WTC11 (cell line): Measurements from ENCODE around the gene NGLY1. TPM values are rescaled to one million over a fixed set of nuclear protein-coding genes. Genes with fewer than 3 reads are reported as not detected.

Experiments
- ATAC-seq: fragments of 200-7000 bp; cut with Tn5 transposase; 2 replicates; pipeline ENCODE4 v1.10.0; 2021; ENCODE audit warnings: mild to moderate bottlenecking, moderate library complexity
- CTCF ChIA-PET: fragments of 300-600 bp; sonication (Branson Sonifier 250); formaldehyde crosslinking; loops from one replicate; lab custom pipeline; 2021; ENCODE audit warnings: antibody characterized with exemption; lab: Charles Lee
- POLR2A ChIA-PET: fragments of 350-600 bp; sonication (Branson Sonifier 250); formaldehyde crosslinking; loops from one replicate; lab custom pipeline; 2021; ENCODE audit warnings: antibody characterized with exemption; lab: Charles Lee
- DNase-seq: peaks from one replicate; pipeline ENCODE4 v3.0.0; 2021; ENCODE audit warnings: low spot score
- H3K27ac Mint-ChIP-seq: 2 replicates; pipeline ENCODE4 v1.8.0; 2021; ENCODE audit warnings: mixed read lengths
- H3K27me3 Mint-ChIP-seq: 2 replicates; pipeline ENCODE4 v1.8.0; 2021; ENCODE audit warnings: low read depth, mild to moderate bottlenecking, moderate library complexity, mixed read lengths
- H3K36me3 Mint-ChIP-seq: 2 replicates; pipeline ENCODE4 v1.8.0; 2021; ENCODE audit warnings: mixed read lengths
- H3K4me1 Mint-ChIP-seq: 2 replicates; pipeline ENCODE4 v1.8.0; 2022; ENCODE audit warnings: mixed read lengths
- H3K4me3 Mint-ChIP-seq: 2 replicates; pipeline ENCODE4 v1.8.0; 2021; ENCODE audit warnings: mild to moderate bottlenecking, moderate library complexity, mixed read lengths
- H3K9me3 Mint-ChIP-seq: 2 replicates; pipeline ENCODE4 v1.8.0; 2021; ENCODE audit warnings: mixed read lengths
- ATF2 ChIP-seq: sonication (generic); formaldehyde crosslinking; IDR thresholded peaks from 2 replicates; pipeline ENCODE4 v1.8.1; 2022; ENCODE audit warnings: low read depth, missing genetic modification reagents, borderline replicate concordance
- CREB1 ChIP-seq: sonication (generic); formaldehyde crosslinking; IDR thresholded peaks from 2 replicates; pipeline ENCODE4 v1.8.0; 2023; ENCODE audit warnings: mild to moderate bottlenecking, missing genetic modification reagents
- ELF4 ChIP-seq: sonication (generic); formaldehyde crosslinking; IDR thresholded peaks from 2 replicates; pipeline ENCODE4 v1.8.1; 2022; ENCODE audit warnings: low read depth, mild to moderate bottlenecking, moderate library complexity, missing genetic modification reagents
- ESRRA ChIP-seq: sonication (generic); formaldehyde crosslinking; IDR thresholded peaks from 2 replicates; pipeline ENCODE4 v1.8.1; 2022; ENCODE audit warnings: mild to moderate bottlenecking, missing genetic modification reagents, borderline replicate concordance
- GABPB1 ChIP-seq: sonication (generic); formaldehyde crosslinking; IDR thresholded peaks from 2 replicates; pipeline ENCODE4 v1.8.1; 2023; ENCODE audit warnings: mild to moderate bottlenecking, missing genetic modification reagents
- JAZF1 ChIP-seq: fragments of 250-450 bp; sonication (Bioruptor Pico); IDR thresholded peaks from 2 replicates; pipeline ENCODE4 v1.9.0; 2021; ENCODE audit warnings: moderate library complexity, mild to moderate bottlenecking, inconsistent platforms
- JUN ChIP-seq: sonication (generic); formaldehyde crosslinking; IDR thresholded peaks from 2 replicates; pipeline ENCODE4 v1.8.0; 2023; ENCODE audit warnings: mild to moderate bottlenecking, missing genetic modification reagents
- MXD4 ChIP-seq: fragments of 250-450 bp; sonication (Bioruptor Pico); IDR thresholded peaks from 2 replicates; pipeline ENCODE4 v1.8.0; 2021; ENCODE audit warnings: mild to moderate bottlenecking, moderate library complexity, borderline replicate concordance
- PRRX2 ChIP-seq: fragments of 250-450 bp; sonication (Bioruptor Pico); IDR thresholded peaks from 2 replicates; pipeline ENCODE4 v1.8.0; 2021; ENCODE audit warnings: mild to moderate bottlenecking
- RORB ChIP-seq: fragments of 250-450 bp; sonication (Bioruptor Pico); IDR thresholded peaks from 2 replicates; pipeline ENCODE4 v1.9.0; 2021; ENCODE audit warnings: mild to moderate bottlenecking
- TCF7 ChIP-seq: sonication (generic); formaldehyde crosslinking; IDR thresholded peaks from 2 replicates; pipeline ENCODE4 v1.8.0; 2022; ENCODE audit warnings: mild to moderate bottlenecking, low read depth, missing genetic modification reagents, moderate library complexity
- TEAD4 ChIP-seq: sonication (generic); formaldehyde crosslinking; IDR thresholded peaks from 2 replicates; pipeline ENCODE4 v1.8.0; 2022; ENCODE audit warnings: mild to moderate bottlenecking, missing genetic modification reagents
- USF1 ChIP-seq: sonication (generic); formaldehyde crosslinking; IDR thresholded peaks from 2 replicates; pipeline ENCODE4 v1.8.0; 2022; ENCODE audit warnings: mild to moderate bottlenecking, missing genetic modification reagents
- ZNF121 ChIP-seq: sonication (generic); formaldehyde crosslinking; IDR thresholded peaks from 2 replicates; pipeline ENCODE4 v1.8.0; 2023; ENCODE audit warnings: missing genetic modification reagents
- ZNF263 ChIP-seq: sonication (generic); formaldehyde crosslinking; IDR thresholded peaks from 2 replicates; pipeline ENCODE4 v1.8.1; 2022; ENCODE audit warnings: low read depth, mild to moderate bottlenecking, moderate library complexity, missing genetic modification reagents
- ZNF396 ChIP-seq: fragments of 250-450 bp; sonication (Bioruptor Pico); IDR thresholded peaks from 2 replicates; pipeline ENCODE4 v1.8.0; 2021; ENCODE audit warnings: mild to moderate bottlenecking, moderate library complexity, borderline replicate concordance
- ZNF416 ChIP-seq: fragments of 250-450 bp; sonication (Bioruptor Pico); IDR thresholded peaks from 2 replicates; pipeline ENCODE4 v1.9.0; 2021; ENCODE audit warnings: mild to moderate bottlenecking, inconsistent platforms
- ZNF423 ChIP-seq: fragments of 250-450 bp; sonication (Bioruptor Pico); IDR thresholded peaks from 2 replicates; pipeline ENCODE4 v2.1.2; 2022; ENCODE audit warnings: mild to moderate bottlenecking, moderate library complexity
- total RNA-seq: library from RNA; stranded (reverse); gene quantifications from 3 replicates; pipeline ENCODE4 v1.2.3, GENCODE V29; 2021
- TF ChIP-seq, protein P1 (sequence below): sonication (generic); formaldehyde crosslinking; IDR thresholded peaks from 2 replicates; pipeline ENCODE4 v1.8.1; 2022; ENCODE audit warnings: low read depth, mild to moderate bottlenecking, moderate library complexity, missing genetic modification reagents, borderline replicate concordance
- TF ChIP-seq, protein P2 (sequence below): sonication (generic); formaldehyde crosslinking; IDR thresholded peaks from 2 replicates; pipeline ENCODE4 v1.8.1; 2022; ENCODE audit warnings: missing genetic modification reagents, borderline replicate concordance
- TF ChIP-seq, protein P3 (sequence below): sonication (generic); formaldehyde crosslinking; IDR thresholded peaks from 2 replicates; pipeline ENCODE4 v1.8.1; 2022; ENCODE audit warnings: mild to moderate bottlenecking, moderate library complexity, missing genetic modification reagents

NGLY1 gene
- total RNA-seq, 1 experiment from 2014 or later, result 20.6 TPM

- no peak overlapping the region for H3K27ac Mint-ChIP-seq
- H3K36me3 Mint-ChIP-seq, result no peaks in the 10 kb centered on the region
- no peak for DNase-seq
Measured at GRCh38 chr3:25686766-25687165, 96.5 kb downstream of the NGLY1 start.

DNA sequence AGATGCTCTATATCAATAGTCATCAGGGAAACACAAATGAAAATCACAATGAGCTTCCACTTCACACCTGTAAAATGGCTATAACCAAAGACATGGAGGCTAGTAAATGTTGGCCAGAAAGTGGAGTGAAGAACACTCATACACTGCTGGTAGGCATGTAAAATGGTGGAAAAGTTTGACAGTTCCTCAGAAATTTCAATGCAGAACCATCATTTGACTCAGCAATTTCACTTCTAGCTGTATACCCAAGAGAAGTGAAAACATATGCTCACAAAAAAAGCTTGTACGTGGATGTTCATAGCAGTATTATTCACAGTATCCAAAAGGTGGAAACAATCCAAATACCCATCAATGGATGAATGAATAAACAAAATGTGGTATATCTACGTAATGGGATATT is 99.4 kb downstream of the NGLY1 start:
- Mint-ChIP-seq H3K27ac (no peak overlapping the region), H3K4me3 (no peak overlapping the region), H3K9me3 (no peaks in the 10 kb centered on the region), H3K27me3 (no peaks in the 10 kb centered on the region), H3K4me1 (peaks cover 3% of the 10 kb centered on the region), H3K36me3 (no peaks in the 10 kb centered on the region)
- no peak for ATAC-seq
- no peak for TF ChIP-seq MXD4 (CRISPR knock-in tag)
- TF ChIP-seq ZNF416 (CRISPR knock-in tag), result no peak
- TF ChIP-seq ZNF423 (CRISPR knock-in tag), result no peak
- TF ChIP-seq ATF2 (CRISPR knock-in tag), result no peak
- TF ChIP-seq ZNF396 (CRISPR knock-in tag), result no peak
- no peak for TF ChIP-seq ZNF121 (CRISPR knock-in tag)
- TF ChIP-seq USF1 (CRISPR knock-in tag), result no peak
- TF ChIP-seq ZNF263 (CRISPR knock-in tag), result no peak
- TF ChIP-seq, protein P1, sequence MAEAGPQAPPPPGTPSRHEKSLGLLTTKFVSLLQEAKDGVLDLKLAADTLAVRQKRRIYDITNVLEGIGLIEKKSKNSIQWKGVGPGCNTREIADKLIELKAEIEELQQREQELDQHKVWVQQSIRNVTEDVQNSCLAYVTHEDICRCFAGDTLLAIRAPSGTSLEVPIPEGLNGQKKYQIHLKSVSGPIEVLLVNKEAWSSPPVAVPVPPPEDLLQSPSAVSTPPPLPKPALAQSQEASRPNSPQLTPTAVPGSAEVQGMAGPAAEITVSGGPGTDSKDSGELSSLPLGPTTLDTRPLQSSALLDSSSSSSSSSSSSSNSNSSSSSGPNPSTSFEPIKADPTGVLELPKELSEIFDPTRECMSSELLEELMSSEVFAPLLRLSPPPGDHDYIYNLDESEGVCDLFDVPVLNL (CRISPR knock-in tag), result no peak
- TF ChIP-seq, protein P2, sequence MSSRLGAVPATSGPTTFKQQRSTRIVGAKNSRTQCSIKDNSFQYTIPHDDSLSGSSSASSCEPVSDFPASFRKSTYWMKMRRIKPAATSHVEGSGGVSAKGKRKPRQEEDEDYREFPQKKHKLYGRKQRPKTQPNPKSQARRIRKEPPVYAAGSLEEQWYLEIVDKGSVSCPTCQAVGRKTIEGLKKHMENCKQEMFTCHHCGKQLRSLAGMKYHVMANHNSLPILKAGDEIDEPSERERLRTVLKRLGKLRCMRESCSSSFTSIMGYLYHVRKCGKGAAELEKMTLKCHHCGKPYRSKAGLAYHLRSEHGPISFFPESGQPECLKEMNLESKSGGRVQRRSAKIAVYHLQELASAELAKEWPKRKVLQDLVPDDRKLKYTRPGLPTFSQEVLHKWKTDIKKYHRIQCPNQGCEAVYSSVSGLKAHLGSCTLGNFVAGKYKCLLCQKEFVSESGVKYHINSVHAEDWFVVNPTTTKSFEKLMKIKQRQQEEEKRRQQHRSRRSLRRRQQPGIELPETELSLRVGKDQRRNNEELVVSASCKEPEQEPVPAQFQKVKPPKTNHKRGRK (CRISPR knock-in tag), result no peak
- no peak for TF ChIP-seq RORB (CRISPR knock-in tag)
- no peak for TF ChIP-seq PRRX2 (CRISPR knock-in tag)
- TF ChIP-seq ESRRA (CRISPR knock-in tag), result no peak
- no peak for TF ChIP-seq JAZF1 (CRISPR knock-in tag)
- no peak for TF ChIP-seq TEAD4 (CRISPR knock-in tag)
- DNase-seq, result no peak
- CTCF ChIA-PET, result no interaction called here
- POLR2A ChIA-PET, result no interaction called here

More at GRCh38 chr3:25686766-25687165, 96.5 kb downstream of the NGLY1 start:
- ATAC-seq, result peak; percentile 50; the same call in 1 of the 2 replicates
- ChIA-PET POLR2A (no interaction called here), CTCF (no interaction called here)
- H3K27me3 Mint-ChIP-seq, result no peaks in the 10 kb centered on the region; the same call in 1 of the 2 replicates
- no peaks in the 10 kb centered on the region for H3K9me3 Mint-ChIP-seq
- TF ChIP-seq TCF7 (CRISPR knock-in tag), result no peak
- H3K4me1 Mint-ChIP-seq, result peaks cover 3% of the 10 kb centered on the region
- H3K4me3 Mint-ChIP-seq, result no peak overlapping the region

DNA sequence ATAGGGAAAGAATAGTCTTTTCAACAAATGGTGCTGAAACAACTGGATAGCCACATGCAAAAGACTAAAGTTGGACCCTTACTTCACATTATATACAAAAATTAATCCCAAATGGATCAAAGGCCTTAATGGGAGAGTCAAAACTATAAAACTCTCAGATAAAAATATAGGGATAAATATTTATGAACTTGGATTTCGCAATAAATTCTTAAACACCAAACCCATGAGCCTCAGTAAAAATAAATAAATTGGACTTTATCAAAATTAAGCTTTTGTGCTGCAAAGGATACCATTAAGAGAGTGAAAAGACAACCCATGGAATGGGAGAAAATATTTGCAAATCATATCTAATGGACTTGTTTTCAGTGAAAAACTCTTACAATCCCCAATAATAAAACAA is 99.8 kb downstream of the NGLY1 start:
- no peak for DNase-seq
- H3K27me3 Mint-ChIP-seq, result no peaks in the 10 kb centered on the region
- ATAC-seq, result no peak
- TF ChIP-seq GABPB1 (CRISPR knock-in tag) (no peak), TCF7 (CRISPR knock-in tag) (no peak), ELF4 (CRISPR knock-in tag) (no peak), ESRRA (CRISPR knock-in tag) (no peak), ZNF416 (CRISPR knock-in tag) (no peak), CREB1 (no peak), JUN (CRISPR knock-in tag) (no peak)
- TF ChIP-seq, protein P3, sequence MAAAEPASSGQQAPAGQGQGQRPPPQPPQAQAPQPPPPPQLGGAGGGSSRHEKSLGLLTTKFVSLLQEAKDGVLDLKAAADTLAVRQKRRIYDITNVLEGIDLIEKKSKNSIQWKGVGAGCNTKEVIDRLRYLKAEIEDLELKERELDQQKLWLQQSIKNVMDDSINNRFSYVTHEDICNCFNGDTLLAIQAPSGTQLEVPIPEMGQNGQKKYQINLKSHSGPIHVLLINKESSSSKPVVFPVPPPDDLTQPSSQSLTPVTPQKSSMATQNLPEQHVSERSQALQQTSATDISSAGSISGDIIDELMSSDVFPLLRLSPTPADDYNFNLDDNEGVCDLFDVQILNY (CRISPR knock-in tag), result no peak
- TF ChIP-seq, all 79 proteins: peak for 0
- Mint-ChIP-seq H3K4me3 (no peak overlapping the region), H3K9me3 (no peaks in the 10 kb centered on the region), H3K4me1 (peaks cover 7% of the 10 kb centered on the region), H3K36me3 (no peaks in the 10 kb centered on the region), H3K27ac (no peak overlapping the region)
- ChIA-PET CTCF (no interaction called here), POLR2A (no interaction called here)
